ENCODE data around the gene ZBTB8B.
"Not testable (repeated sequence)": the region's sequence is repeated elsewhere in the genome, so short reads cannot be mapped to it uniquely, and the experiment has no call there.

The ZBTB8B gene

GRCh38 chr1:32470431-32470830 is 5.6 kb downstream of the ZBTB8B start:
- DNase-seq (ENCODE audit: low spot score), result no peak

GRCh38 chr1:32470991-32471694 is 6.3 kb downstream of the ZBTB8B start:
- DNase-seq (ENCODE audit: low spot score), result no peak

GRCh38 chr1:32471695-32472362 is 7.0 kb downstream of the ZBTB8B start:
- DNase-seq (ENCODE audit: low spot score), result no peak

GRCh38 chr1:32472966-32473365 is 8.1 kb downstream of the ZBTB8B start:
- DNase-seq (ENCODE audit: low spot score), result not testable (repeated sequence)

GRCh38 chr1:32474954-32475353 is 10.1 kb downstream of the ZBTB8B start:
- DNase-seq (ENCODE audit: low spot score), result no peak

- DNase-seq (ENCODE audit: low spot score), result no peak
Observed at GRCh38 chr1:32480003-32480402, 15.1 kb downstream of the ZBTB8B start.

- DNase-seq (ENCODE audit: low spot score), result no peak
Observed at GRCh38 chr1:32480761-32481160, 15.9 kb downstream of the ZBTB8B start.

- not testable (repeated sequence) for DNase-seq (ENCODE audit: low spot score)
Observed at GRCh38 chr1:32481788-32482187, 16.9 kb downstream of the ZBTB8B start.

- DNase-seq (ENCODE audit: low spot score), result no peak
Observed at GRCh38 chr1:32485554-32486255, 20.8 kb downstream of the ZBTB8B start.

GRCh38 chr1:32486463-32487113 is 21.7 kb downstream of the ZBTB8B start:
- no peak for DNase-seq (ENCODE audit: low spot score)

GRCh38 chr1:32487182-32487581 is 22.3 kb downstream of the ZBTB8B start:
- DNase-seq (ENCODE audit: low spot score), result no peak

- DNase-seq (ENCODE audit: low spot score), result no peak
Observed at GRCh38 chr1:32489774-32490454, 25.0 kb downstream of the ZBTB8B start.

- no peak for DNase-seq (ENCODE audit: low spot score)
Observed at GRCh38 chr1:32491386-32491785, 26.5 kb downstream of the ZBTB8B start.

- DNase-seq (ENCODE audit: low spot score), result peak; percentile 12
Observed at GRCh38 chr1:32494196-32494595, 29.3 kb downstream of the ZBTB8B start.

- no peak for DNase-seq (ENCODE audit: low spot score)
Observed at GRCh38 chr1:32494711-32495337, 30.0 kb downstream of the ZBTB8B start.

GRCh38 chr1:32496127-32496526 is 31.3 kb downstream of the ZBTB8B start:
- peak; percentile 57 for DNase-seq (ENCODE audit: low spot score)

GRCh38 chr1:32498751-32499150 is 33.9 kb downstream of the ZBTB8B start:
- DNase-seq (ENCODE audit: low spot score), result no peak

GRCh38 chr1:32500387-32501209 is 35.7 kb downstream of the ZBTB8B start:
- DNase-seq (ENCODE audit: low spot score), result peak; percentile 57

- no peak for DNase-seq (ENCODE audit: low spot score)
Observed at GRCh38 chr1:32501865-32502264, 37.0 kb downstream of the ZBTB8B start.

- DNase-seq (ENCODE audit: low spot score), result no peak
Observed at GRCh38 chr1:32503153-32503552, 38.3 kb downstream of the ZBTB8B start.

- DNase-seq (ENCODE audit: low spot score), result no peak
Observed at GRCh38 chr1:32507021-32507420, 42.1 kb downstream of the ZBTB8B start.

All from COLO829 (cell line).